ENCODE measurements around the gene RASAL1. TPM values are rescaled to one million over a fixed set of nuclear protein-coding genes. Genes with fewer than 3 reads are reported as not detected.

The RASAL1 gene
- total RNA-seq = not detected in 2 replicates

GRCh38 chr12:113135178-113136127 is at the start of gene RASAL1:
Gene RASAL1, minus strand, starts transcription at chr12:113135761. Its CDS starts 299 bp downstream, at chr12:113135462.

GRCh38 chr12:113149361-113150150 is 14.0 kb upstream of the RASAL1 start, which contains the start of gene CFAP73:
Gene CFAP73, plus strand, starts transcription at chr12:113149724. Its CDS starts 134 bp downstream, at chr12:113149858.

GRCh38 chr12:113056631-113057488 is 78.7 kb downstream of the RASAL1 start, which contains the start of gene DTX1:
Gene DTX1, plus strand, starts transcription at chr12:113056730. Its CDS starts 1,463 bp downstream, at chr12:113058193.

Other genes with a start within 250 kb of the RASAL1 start
- gene OAS1, start 228.8 kb downstream of the RASAL1 start, total RNA-seq = 17.7 and 24.2 TPM in 2 replicates
- gene OAS3, start 197.3 kb downstream of the RASAL1 start, total RNA-seq = 2.5 and 3.0 TPM in 2 replicates
- 0.43 and 0.95 TPM in 2 replicates for gene OAS2, start 157.2 kb downstream of the RASAL1 start, total RNA-seq
- 1.5 and 2.9 TPM in 2 replicates for gene DTX1, start 79.0 kb downstream of the RASAL1 start, total RNA-seq
- gene CFAP73, start 14.0 kb upstream of the RASAL1 start, total RNA-seq = not detected in 2 replicates
- 28.7 and 38.3 TPM in 2 replicates for gene DDX54, start 49.7 kb upstream of the RASAL1 start, total RNA-seq
- 11.9 and 16.8 TPM in 2 replicates for gene RITA1, start 50.0 kb upstream of the RASAL1 start, total RNA-seq
- 4.6 and 7.6 TPM in 2 replicates for gene TPCN1, start 85.7 kb upstream of the RASAL1 start, total RNA-seq
- gene SLC8B1, start 199.3 kb upstream of the RASAL1 start, total RNA-seq = 12.2 and 14.5 TPM in 2 replicates
- gene PLBD2, start 222.8 kb upstream of the RASAL1 start, total RNA-seq = 17.1 and 20.4 TPM in 2 replicates

All from dermis lymphatic vessel endothelial cell (primary cell).